Left lung (tissue), 10 donors: ENCODE data around the gene TNFRSF18. TPM values are rescaled to one million over a fixed set of nuclear protein-coding genes. Genes with fewer than 3 reads are reported as not detected.

Experiments
- ATAC-seq: fragments of 200-7000 bp; cut with Tn5 transposase; one replicate; pipeline ENCODE4 v1.9.1; 2020; ENCODE audit warnings: moderate library complexity
- DNase-seq, 4 donors: peaks; one replicate each; pipeline ENCODE4 v3.0.0-alpha.2; 2013 to 2020
- H3K27ac ChIP-seq, 2 donors: fragments of 200-600 bp; sonication (generic) in 1 of 2; one replicate each; pipeline versions ENCODE4 v1.5.0 to v1.8.0; 2020 to 2021
- H3K27me3 ChIP-seq, 2 donors: fragments of 200-600 bp; sonication (generic) in 1 of 2; one replicate each; pipeline versions ENCODE4 v1.5.0 to v1.8.0; 2020 to 2021
- H3K36me3 ChIP-seq, 2 donors: fragments of 200-600 bp; sonication (generic) in 1 of 2; one replicate each; pipeline versions ENCODE4 v1.5.0 to v1.8.0; 2020 to 2021
- H3K4me1 ChIP-seq, 2 donors: fragments of 200-600 bp; one replicate each; pipeline ENCODE4 v1.8.0; 2021
- H3K4me3 ChIP-seq, 2 donors: fragments of 200-600 bp; sonication (generic) in 1 of 2; one replicate each; pipeline versions ENCODE4 v1.5.0 to v1.8.0; 2020 to 2021; ENCODE audit warnings: mild to moderate bottlenecking in 1 of 2
- H3K9me3 ChIP-seq, 2 donors: fragments of 200-600 bp; sonication (generic) in 1 of 2; one replicate each; pipeline versions ENCODE4 v1.5.0 to v1.8.0; 2020 to 2021
- intact Hi-C, 2 donors: fragments of 100-400 bp; cut with DNase I; formaldehyde crosslinking; loops; one replicate each; pipeline versions ENCODE4 v1.11.2 to v1.14.2; 2022
- polyA plus RNA-seq, 6 donors: library from polyadenylated mRNA; unstranded; fragments of 120-200 nt; gene quantifications; one replicate each; pipeline ENCODE4 v1.2.1, GENCODE V29; 2013; ENCODE audit not compliant: insufficient read length in 6 of 6
- total RNA-seq, 2 donors: library from RNA; stranded (reverse); fragmentation: NEBNext Ultra II Directional; extraction: Animal tissue kit (Norgen Biotek cat#: 25700); gene quantifications; one replicate each; pipeline ENCODE4 v1.2.1, GENCODE V29; 2021
- TF ChIP-seq, protein P1 (sequence below), 2 donors: fragments of 200-600 bp; sonication (generic) in 1 of 2; IDR thresholded peaks; one replicate each; pipeline versions ENCODE4 v1.5.0 to v1.8.0; 2021; ENCODE audit warnings: antibody characterized with exemption in 2 of 2
- donor health status: DM: no; HTN: yes; CAD: no.
- donor health status: DM: no; HTN: no; CAD: no.

Gene TNFRSF18
- total and polyA plus RNA-seq, 8 donors: 0.38 to 1.3 (median 0.62) TPM

DNA sequence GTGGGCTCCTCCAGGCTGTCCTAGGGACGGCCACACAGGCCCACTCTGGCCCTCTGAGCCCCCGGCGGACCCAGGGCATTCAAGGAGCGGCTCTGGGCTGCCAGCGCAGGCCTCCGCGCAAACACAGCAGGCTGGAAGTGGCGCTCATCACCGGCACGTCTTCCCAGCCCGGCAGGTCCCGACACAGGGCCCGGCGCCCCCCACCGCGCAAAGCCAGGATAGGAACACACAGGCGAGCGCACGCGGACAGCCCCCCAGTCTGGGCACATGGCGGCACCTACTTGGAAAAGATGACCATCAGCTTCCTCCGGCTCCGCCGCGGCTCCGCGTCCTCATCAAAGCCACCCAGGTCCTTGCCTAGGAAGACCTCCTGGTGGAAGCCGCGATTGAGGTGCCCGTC, 21.8 kb upstream of the TNFRSF18 start:
- Histone ChIP-seq H3K4me1 (peaks cover 5 to 35% of the 10 kb centered on the region in 2 donors), H3K27me3 (no peaks in the 10 kb centered on the region), H3K27ac (no peak overlapping the region), H3K4me3 (no peak overlapping the region), H3K9me3 (no peaks in the 10 kb centered on the region), H3K36me3 (peaks cover 0 to 64% of the 10 kb centered on the region in 2 donors)
- intact Hi-C loops: no loop called here
- TF ChIP-seq, protein P1, sequence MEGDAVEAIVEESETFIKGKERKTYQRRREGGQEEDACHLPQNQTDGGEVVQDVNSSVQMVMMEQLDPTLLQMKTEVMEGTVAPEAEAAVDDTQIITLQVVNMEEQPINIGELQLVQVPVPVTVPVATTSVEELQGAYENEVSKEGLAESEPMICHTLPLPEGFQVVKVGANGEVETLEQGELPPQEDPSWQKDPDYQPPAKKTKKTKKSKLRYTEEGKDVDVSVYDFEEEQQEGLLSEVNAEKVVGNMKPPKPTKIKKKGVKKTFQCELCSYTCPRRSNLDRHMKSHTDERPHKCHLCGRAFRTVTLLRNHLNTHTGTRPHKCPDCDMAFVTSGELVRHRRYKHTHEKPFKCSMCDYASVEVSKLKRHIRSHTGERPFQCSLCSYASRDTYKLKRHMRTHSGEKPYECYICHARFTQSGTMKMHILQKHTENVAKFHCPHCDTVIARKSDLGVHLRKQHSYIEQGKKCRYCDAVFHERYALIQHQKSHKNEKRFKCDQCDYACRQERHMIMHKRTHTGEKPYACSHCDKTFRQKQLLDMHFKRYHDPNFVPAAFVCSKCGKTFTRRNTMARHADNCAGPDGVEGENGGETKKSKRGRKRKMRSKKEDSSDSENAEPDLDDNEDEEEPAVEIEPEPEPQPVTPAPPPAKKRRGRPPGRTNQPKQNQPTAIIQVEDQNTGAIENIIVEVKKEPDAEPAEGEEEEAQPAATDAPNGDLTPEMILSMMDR (IDR thresholded peaks at IDR 0.05): no peak
- ATAC-seq (no peak), DNase-seq (no peak)

DNA sequence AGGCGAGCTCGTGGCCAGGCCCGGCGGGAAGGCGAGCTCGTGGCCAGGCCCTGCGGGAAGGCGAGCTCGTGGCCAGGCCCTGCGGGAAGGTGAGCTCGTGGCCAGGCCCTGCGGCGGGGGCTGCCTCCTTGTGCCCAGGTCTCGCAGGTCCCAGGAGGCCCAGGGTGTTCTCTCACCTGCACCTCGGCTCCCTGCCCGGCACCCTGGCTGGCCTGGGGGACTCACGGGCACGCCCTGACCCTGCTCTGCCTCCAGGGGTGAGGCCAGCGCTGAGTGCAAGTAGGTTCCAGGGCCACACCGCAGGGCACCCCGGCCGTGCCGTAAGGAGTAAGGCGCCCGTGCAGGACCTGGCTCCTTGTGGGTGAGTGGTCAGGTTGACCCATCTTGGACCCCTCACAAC, 21.0 kb upstream of the TNFRSF18 start:
- Histone ChIP-seq H3K36me3 (peaks cover 0 to 72% of the 10 kb centered on the region in 2 donors), H3K9me3 (no peaks in the 10 kb centered on the region), H3K4me1 (peaks cover 0 to 27% of the 10 kb centered on the region in 2 donors), H3K27ac (no peak overlapping the region), H3K27me3 (no peaks in the 10 kb centered on the region), H3K4me3 (no peak overlapping the region)
- TF ChIP-seq, protein P1 (IDR thresholded peaks at IDR 0.05): no peak
- ATAC-seq (no peak), DNase-seq (no peak)
- intact Hi-C loops: no loop called here

DNA sequence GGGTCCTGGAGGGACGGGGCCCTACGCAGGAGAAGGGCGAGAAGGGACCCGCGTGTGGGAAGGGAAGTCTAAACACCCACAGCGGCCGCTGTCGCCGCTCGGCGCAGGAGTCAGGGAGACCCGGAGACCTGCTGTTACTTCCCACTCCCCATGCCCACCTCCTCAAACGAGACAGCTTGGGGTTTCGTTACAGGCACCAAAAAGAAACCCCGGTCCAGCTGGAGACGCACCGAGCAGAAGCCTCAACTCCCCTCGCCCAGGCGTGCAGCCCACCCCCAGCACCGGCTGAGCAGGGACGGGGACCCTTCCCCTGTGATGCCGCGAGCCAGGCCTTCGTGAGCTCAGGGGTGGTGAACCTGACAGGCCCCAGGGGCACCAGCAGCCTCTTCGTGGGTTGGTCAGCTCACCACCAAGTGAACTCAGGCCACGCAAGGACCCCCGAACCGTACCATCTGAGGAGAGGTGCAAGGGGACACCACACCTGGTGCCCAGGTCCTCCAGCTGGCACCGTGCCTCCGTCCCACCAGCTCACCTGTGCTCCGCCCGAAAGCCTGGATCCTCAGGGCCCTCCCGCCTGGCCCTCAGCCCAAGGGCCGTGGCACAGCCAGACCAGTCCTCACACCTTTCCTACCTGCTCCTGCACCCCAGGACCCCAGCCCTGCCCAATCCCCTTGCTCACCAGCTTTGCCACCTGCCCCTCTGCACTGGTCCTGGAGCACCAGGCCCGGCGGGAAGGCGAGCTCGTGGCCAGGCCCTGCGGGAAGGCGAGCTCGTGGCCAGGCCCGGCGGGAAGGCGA, 20.4 kb upstream of the TNFRSF18 start:
- Histone ChIP-seq H3K4me1 (peaks cover 0 to 26% of the 10 kb centered on the region in 2 donors), H3K4me3 (no peak overlapping the region), H3K27ac (no peak overlapping the region), H3K27me3 (no peaks in the 10 kb centered on the region), H3K36me3 (peaks cover 0 to 78% of the 10 kb centered on the region in 2 donors), H3K9me3 (no peaks in the 10 kb centered on the region)
- no peak for DNase-seq
- TF ChIP-seq, protein P1 (IDR thresholded peaks at IDR 0.05): no peak
- intact Hi-C loops: no loop called here
- no peak for ATAC-seq

DNA sequence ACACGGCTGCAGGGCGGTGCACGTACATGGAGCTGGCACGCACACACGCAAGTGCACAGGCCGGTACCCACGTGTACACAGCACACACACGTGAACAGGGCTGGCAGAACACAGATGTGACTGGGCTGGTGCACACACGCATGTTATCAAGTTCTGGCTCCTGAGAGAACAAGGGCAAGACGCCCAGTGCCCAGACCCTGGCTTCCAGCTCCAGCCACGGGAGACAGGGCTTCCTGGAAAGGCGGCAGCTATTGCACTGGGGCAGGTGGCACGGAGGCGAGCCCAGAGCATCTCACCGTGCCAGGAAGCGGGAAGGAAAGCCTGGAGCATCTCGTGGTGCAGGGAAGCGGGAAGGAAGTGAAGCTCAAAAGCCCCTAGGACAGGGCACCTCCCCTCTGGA, 19.5 kb upstream of the TNFRSF18 start:
- TF ChIP-seq, protein P1 (IDR thresholded peaks at IDR 0.05): no peak
- no peak for DNase-seq
- Histone ChIP-seq H3K36me3 (peaks cover 0 to 86% of the 10 kb centered on the region in 2 donors), H3K9me3 (no peaks in the 10 kb centered on the region), H3K4me3 (no peak overlapping the region), H3K4me1 (peaks cover 0 to 24% of the 10 kb centered on the region in 2 donors), H3K27me3 (no peaks in the 10 kb centered on the region), H3K27ac (no peak overlapping the region)
- intact Hi-C loops: no loop called here
- no peak for ATAC-seq

DNA sequence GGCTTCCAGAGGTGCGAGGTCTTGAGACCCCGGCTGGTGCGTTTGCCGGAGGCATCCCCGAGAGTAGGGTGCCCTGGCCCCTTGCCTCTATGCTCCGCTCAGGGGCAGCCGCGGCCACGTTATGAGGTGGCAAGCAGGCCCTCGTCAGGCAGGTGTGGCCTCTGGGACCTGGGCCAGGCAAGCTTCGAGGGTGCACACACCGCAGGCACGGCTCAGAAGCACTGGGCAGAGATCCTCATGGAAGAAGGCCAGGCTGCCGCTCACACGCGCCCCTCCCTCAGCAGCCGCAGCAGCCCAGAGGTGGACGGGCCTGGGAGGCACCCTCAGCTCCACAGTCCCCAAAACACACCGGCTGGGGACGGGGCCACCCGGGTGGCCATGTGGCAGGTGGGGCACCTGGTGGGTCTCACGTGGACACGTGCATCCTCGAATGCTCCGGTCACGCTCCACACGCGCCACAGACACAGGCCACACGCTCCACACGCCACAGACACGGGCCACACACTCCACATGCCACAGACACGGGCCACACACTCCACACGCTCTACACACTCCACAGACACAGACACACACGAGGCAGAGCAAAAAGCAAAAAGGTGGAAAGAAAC, 18.9 kb upstream of the TNFRSF18 start:
- H3K4me1 ChIP-seq: peaks cover 0 to 18% of the 10 kb centered on the region in 2 donors
- TF ChIP-seq, protein P1 (IDR thresholded peaks at IDR 0.05): no peak
- H3K27me3 ChIP-seq: no peaks in the 10 kb centered on the region
- DNase-seq (peak in 1 of 4 donors; percentile 67), ATAC-seq (peak; percentile 87)
- H3K4me3 ChIP-seq: no peak overlapping the region
- no peak overlapping the region for H3K27ac ChIP-seq
- intact Hi-C loops: no loop called here
- peaks cover 0 to 92% of the 10 kb centered on the region in 2 donors for H3K36me3 ChIP-seq
- H3K9me3 ChIP-seq: no peaks in the 10 kb centered on the region
